ENCODE data around the gene PIK3CA.

DNA sequence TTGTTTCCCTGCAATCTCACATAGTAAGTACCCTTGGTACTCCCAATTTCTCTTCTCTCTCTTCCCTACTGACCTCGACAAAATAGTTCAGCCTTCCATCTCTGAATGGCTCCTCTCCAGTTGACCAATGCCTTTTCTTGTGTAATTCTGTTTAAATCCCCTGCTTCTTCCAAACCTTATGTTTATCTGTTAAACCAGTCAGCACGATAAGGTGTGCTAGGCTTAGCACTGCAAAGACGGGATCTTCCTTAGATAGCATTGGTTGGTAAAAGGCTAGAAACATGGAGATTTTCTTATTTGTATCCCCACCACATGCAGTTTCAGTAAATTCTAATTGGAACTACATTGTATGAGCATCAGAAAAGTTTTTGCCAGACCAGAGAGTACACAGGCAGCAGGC lies 128.6 kb downstream of the PIK3CA start:
- TF ChIP-seq, protein P1, sequence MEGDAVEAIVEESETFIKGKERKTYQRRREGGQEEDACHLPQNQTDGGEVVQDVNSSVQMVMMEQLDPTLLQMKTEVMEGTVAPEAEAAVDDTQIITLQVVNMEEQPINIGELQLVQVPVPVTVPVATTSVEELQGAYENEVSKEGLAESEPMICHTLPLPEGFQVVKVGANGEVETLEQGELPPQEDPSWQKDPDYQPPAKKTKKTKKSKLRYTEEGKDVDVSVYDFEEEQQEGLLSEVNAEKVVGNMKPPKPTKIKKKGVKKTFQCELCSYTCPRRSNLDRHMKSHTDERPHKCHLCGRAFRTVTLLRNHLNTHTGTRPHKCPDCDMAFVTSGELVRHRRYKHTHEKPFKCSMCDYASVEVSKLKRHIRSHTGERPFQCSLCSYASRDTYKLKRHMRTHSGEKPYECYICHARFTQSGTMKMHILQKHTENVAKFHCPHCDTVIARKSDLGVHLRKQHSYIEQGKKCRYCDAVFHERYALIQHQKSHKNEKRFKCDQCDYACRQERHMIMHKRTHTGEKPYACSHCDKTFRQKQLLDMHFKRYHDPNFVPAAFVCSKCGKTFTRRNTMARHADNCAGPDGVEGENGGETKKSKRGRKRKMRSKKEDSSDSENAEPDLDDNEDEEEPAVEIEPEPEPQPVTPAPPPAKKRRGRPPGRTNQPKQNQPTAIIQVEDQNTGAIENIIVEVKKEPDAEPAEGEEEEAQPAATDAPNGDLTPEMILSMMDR (IDR thresholded peaks at IDR 0.05): no peak
- TF ChIP-seq POLR2A (IDR thresholded peaks at IDR 0.05): no peak

Measured in ovary (tissue), 3 donors.